NCI-H526 treated with DMSO at 0.1 percent for 48 hours (cell line): ENCODE results near the gene MGAT4B.

Experiments used
- DNase-seq: peaks from one replicate; lab custom pipeline; 2025; lab: John Stamatoyannopoulos, UW

MGAT4B gene

GRCh38 chr5:179768326-179769085 lies 38.2 kb downstream of the MGAT4B start:
- DNase-seq = no peak

GRCh38 chr5:179767496-179768100 lies 39.1 kb downstream of the MGAT4B start:
- no peak for DNase-seq

GRCh38 chr5:179766726-179767455 lies 39.8 kb downstream of the MGAT4B start:
- DNase-seq = no peak

- DNase-seq = no peak
Measured at GRCh38 chr5:179766021-179766725, 40.5 kb downstream of the MGAT4B start.

- DNase-seq = no peak
Measured at GRCh38 chr5:179765400-179765799, 41.3 kb downstream of the MGAT4B start.

GRCh38 chr5:179764056-179764455 lies 42.6 kb downstream of the MGAT4B start:
- DNase-seq = no peak

- DNase-seq = no peak
Measured at GRCh38 chr5:179763215-179763945, 43.3 kb downstream of the MGAT4B start.

GRCh38 chr5:179762781-179763176 lies 43.9 kb downstream of the MGAT4B start:
- no peak for DNase-seq

GRCh38 chr5:179762079-179762780 lies 44.4 kb downstream of the MGAT4B start:
- DNase-seq = no peak

- DNase-seq = no peak
Measured at GRCh38 chr5:179759581-179760551, 46.8 kb downstream of the MGAT4B start.

GRCh38 chr5:179758955-179759354 lies 47.7 kb downstream of the MGAT4B start:
- no peak for DNase-seq

- no peak for DNase-seq
Measured at GRCh38 chr5:179755022-179755421, 51.6 kb downstream of the MGAT4B start.

GRCh38 chr5:179753971-179754370 lies 52.7 kb downstream of the MGAT4B start:
- no peak for DNase-seq

GRCh38 chr5:179749857-179750508 lies 56.7 kb downstream of the MGAT4B start:
- no peak for DNase-seq

- DNase-seq = no peak
Measured at GRCh38 chr5:179747811-179748210, 58.9 kb downstream of the MGAT4B start.
